Measurements from ENCODE around the gene HSPA8. TPM values are rescaled to one million over a fixed set of nuclear protein-coding genes. Genes with fewer than 3 reads are reported as not detected.
A peak's percentile ranks its signal among the peaks of the same experiment; 100 is the strongest.

Gene HSPA8
- total and polyA plus RNA-seq, 2 of the 8 experiments (the other 6 are each of a cell fraction or from before 2014, with no cell fraction given), result 1,491 to 2,155 TPM

DNA sequence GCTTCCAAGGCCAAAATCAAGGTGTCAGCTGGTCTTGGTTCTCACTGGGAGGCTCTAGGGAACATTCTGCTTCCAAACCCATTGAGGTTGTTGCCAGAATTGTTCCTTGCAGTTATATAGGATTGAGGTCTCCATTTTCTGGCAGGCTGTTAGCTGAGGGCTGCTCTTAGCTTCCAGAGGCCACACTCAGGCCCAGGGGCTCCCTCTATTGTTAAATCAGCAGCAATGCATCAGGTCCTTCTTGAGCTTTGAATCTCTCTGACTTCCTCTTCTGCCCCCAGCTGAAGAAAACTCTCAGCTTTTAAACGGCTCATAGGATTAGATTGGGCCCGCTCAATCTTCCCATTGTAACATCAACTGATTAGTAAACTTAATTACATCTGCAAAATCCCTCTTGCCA lies 41.0 kb downstream of the HSPA8 start:
- no peak overlapping the region for H4K5ac ChIP-seq (ENCODE audit: insufficient read length, low read depth, low read length)
- no peak overlapping the region for H2BK15ac ChIP-seq (ENCODE audit: low read length)
- TF ChIP-seq RAD21 (IDR thresholded peaks at IDR 0.05 in 1 of 2, conservative IDR thresholded peaks at IDR 0.05 in 1 of 2; ENCODE audit: low read depth in 2 of 2, low read length in 2 of 2) (peak; percentile 86), SIRT6 (IDR thresholded peaks at IDR 0.05; ENCODE audit: low read length) (no peak), YY1 (IDR thresholded peaks at IDR 0.05; ENCODE audit: low read depth, low read length) (peak; percentile 55; the same call in 1 of the 2 replicates)
- TF ChIP-seq, protein P1, sequence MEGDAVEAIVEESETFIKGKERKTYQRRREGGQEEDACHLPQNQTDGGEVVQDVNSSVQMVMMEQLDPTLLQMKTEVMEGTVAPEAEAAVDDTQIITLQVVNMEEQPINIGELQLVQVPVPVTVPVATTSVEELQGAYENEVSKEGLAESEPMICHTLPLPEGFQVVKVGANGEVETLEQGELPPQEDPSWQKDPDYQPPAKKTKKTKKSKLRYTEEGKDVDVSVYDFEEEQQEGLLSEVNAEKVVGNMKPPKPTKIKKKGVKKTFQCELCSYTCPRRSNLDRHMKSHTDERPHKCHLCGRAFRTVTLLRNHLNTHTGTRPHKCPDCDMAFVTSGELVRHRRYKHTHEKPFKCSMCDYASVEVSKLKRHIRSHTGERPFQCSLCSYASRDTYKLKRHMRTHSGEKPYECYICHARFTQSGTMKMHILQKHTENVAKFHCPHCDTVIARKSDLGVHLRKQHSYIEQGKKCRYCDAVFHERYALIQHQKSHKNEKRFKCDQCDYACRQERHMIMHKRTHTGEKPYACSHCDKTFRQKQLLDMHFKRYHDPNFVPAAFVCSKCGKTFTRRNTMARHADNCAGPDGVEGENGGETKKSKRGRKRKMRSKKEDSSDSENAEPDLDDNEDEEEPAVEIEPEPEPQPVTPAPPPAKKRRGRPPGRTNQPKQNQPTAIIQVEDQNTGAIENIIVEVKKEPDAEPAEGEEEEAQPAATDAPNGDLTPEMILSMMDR (IDR thresholded peaks at IDR 0.05; ENCODE audit: control extremely low read depth in 1 of 3, insufficient read depth in 1 of 3, low read depth in 1 of 3, low read length in 3 of 3), result peak; percentile 48 to 84 (median 81)
- no peak overlapping the region for H2BK12ac ChIP-seq (ENCODE audit: low read depth, low read length)
- ChIA-PET POLR2A (ENCODE audit: partially characterized antibody) (interaction anchor here (0.7 to 1.1 kb wide), 3 partner anchors 42 to 102 kb away, joined by 3 to 4 read pairs (median 3); partner anchors contain the start of gene HSPA8), CTCF (ENCODE audit: partially characterized antibody) (interaction anchor here (0.5 to 9.0 kb wide), 51 partner anchors 9 to 273 kb away, joined by 3 to 98 read pairs (median 5); partner anchors contain the start of gene BSX)
- 83% methylated on average over 2 of the region's 2 CpGs; no CpG with 5 or more reads in 1 of the 2 experiments for WGBS, 2 experiments (ENCODE audit: extremely low coverage in 1 of 2, insufficient coverage in 1 of 2, insufficient read length in 1 of 2, insufficient replicate concordance in 2 of 2, low coverage in 1 of 2, low lambda C conversion rate in 2 of 2, missing lambda C conversion rate in 1 of 2)
- H2BK120ac ChIP-seq (replicated peaks; ENCODE audit: low read depth, low read length), result no peak overlapping the region
- no peak overlapping the region for H3K14ac ChIP-seq (ENCODE audit: insufficient read length)
- no peak overlapping the region for H3K56ac ChIP-seq (replicated peaks; ENCODE audit: insufficient read length, low read depth, low read length)
- H3K23ac ChIP-seq (ENCODE audit: insufficient read length), result no peak overlapping the region
- no peak overlapping the region for H2BK20ac ChIP-seq (ENCODE audit: low read length)
- FAIRE-seq (peak; percentile 93), DNase-seq (ENCODE audit: low read depth in 1 of 2, low spot score in 2 of 2) (no peak)
- no peaks in the 10 kb centered on the region for H3K9me3 ChIP-seq (ENCODE audit: insufficient read depth in 2 of 2, low read depth in 1 of 2, low read length in 1 of 2)
- H3K79me2 ChIP-seq (ENCODE audit: control insufficient read depth in 1 of 2, insufficient read depth in 2 of 2, low read length in 2 of 2), result no peaks in the 10 kb centered on the region
- H2BK5ac ChIP-seq (ENCODE audit: low read depth, low read length), result no peak overlapping the region
- H3K27ac ChIP-seq (ENCODE audit: low read depth, low read length), result no peak overlapping the region
- H4K20me1 ChIP-seq (replicated peaks in 1 of 2; ENCODE audit: control insufficient read depth in 1 of 2, insufficient read depth in 2 of 2, low read length in 2 of 2), result no peaks in the 10 kb centered on the region
- H2AFZ ChIP-seq (ENCODE audit: low read length), result 0 out of 2 replicates have a peak overlapping the region, but pooled peaks have one; percentile 81
- no peak overlapping the region for H3K18ac ChIP-seq (ENCODE audit: extremely low read depth, low read length)
- no peaks in the 10 kb centered on the region for H3K23me2 ChIP-seq (ENCODE audit: low read depth, low read length)
- no peaks in the 10 kb centered on the region for H3K4me1 ChIP-seq (replicated peaks in 1 of 4; ENCODE audit: control insufficient read depth in 3 of 4, insufficient read depth in 4 of 4, low read length in 3 of 4)
- no peak overlapping the region for H2AK5ac ChIP-seq (ENCODE audit: low read depth, low read length)
- H3K79me1 ChIP-seq (ENCODE audit: low read depth, low read length), result no peaks in the 10 kb centered on the region
- H4K91ac ChIP-seq (replicated peaks; ENCODE audit: insufficient read length, low read length), result no peak overlapping the region
- H3K27me3 ChIP-seq (replicated peaks in 1 of 4; ENCODE audit: control insufficient read depth in 3 of 4, extremely low read depth in 1 of 4, insufficient read depth in 3 of 4, low read length in 3 of 4), result no peaks in the 10 kb centered on the region; a peak in 1 of 7 replicates
- H3K4me2 ChIP-seq (ENCODE audit: insufficient read depth in 1 of 2, low read depth in 2 of 2, low read length in 2 of 2), result no peak overlapping the region
- H4K8ac ChIP-seq (ENCODE audit: extremely low read depth, insufficient read depth, low read length), result no peak overlapping the region
- H3K4ac ChIP-seq (replicated peaks; ENCODE audit: insufficient read length, low read depth, low read length), result peak overlapping the region; percentile 57
- no peak overlapping the region for H3K9ac ChIP-seq (replicated peaks in 1 of 4; ENCODE audit: extremely low read depth in 1 of 4, low read depth in 3 of 4, low read length in 3 of 4)
- no peaks in the 10 kb centered on the region for H3K36me3 ChIP-seq (ENCODE audit: control insufficient read depth in 2 of 4, insufficient read depth in 4 of 4, low read length in 3 of 4)
- H3K4me3 ChIP-seq (ENCODE audit: extremely low read depth in 1 of 4, insufficient read depth in 2 of 4, low read depth in 3 of 4, low read length in 4 of 4), result no peak overlapping the region
